CD14-positive monocyte (primary cell): ENCODE measurements around the gene MCU. TPM values are rescaled to one million over a fixed set of nuclear protein-coding genes. Genes with fewer than 3 reads are reported as not detected.

ENCODE experiments used
- DNase-seq, 3 donors: peaks; one replicate each; pipeline ENCODE4 v3.0.0-alpha.2; 2011 to 2022
- H2AFZ ChIP-seq: 2 replicates; pipeline ENCODE4 v1.6.0; 2012; ENCODE audit warnings: mild to moderate bottlenecking, low read depth, low read length, inconsistent platforms; ENCODE audit not compliant: insufficient read depth, poor library complexity, severe bottlenecking
- H3K27ac ChIP-seq, 2 donors: 1 replicate in 1 of 2; 2 replicates in 1 of 2; pipeline ENCODE4 v1.5.1; 2012 to 2013; ENCODE audit warnings: low read length in 2 of 2, control low read depth in 1 of 2, inconsistent platforms in 1 of 2, low read depth in 1 of 2, mild to moderate bottlenecking in 1 of 2
- H3K27me3 ChIP-seq, 2 donors: one replicate each; pipeline versions ENCODE4 v1.6.0 to v1.6.1; 2011 to 2013; ENCODE audit warnings: low read length in 2 of 2; ENCODE audit not compliant: control insufficient read depth in 2 of 2, insufficient read depth in 2 of 2
- H3K36me3 ChIP-seq, 2 donors: replicated peaks in 1 of 2; 1 replicate in 1 of 2; 2 replicates in 1 of 2; pipeline versions ENCODE4 v1.5.1 to v1.6.1; 2012 to 2013; ENCODE audit warnings: low read length in 2 of 2, control low read depth in 1 of 2, inconsistent platforms in 1 of 2, mild to moderate bottlenecking in 1 of 2; ENCODE audit not compliant: insufficient read depth in 2 of 2, control insufficient read depth in 1 of 2
- H3K4me1 ChIP-seq, 2 donors: 1 replicate in 1 of 2; 2 replicates in 1 of 2; pipeline versions ENCODE4 v1.5.1 to v1.6.1; 2012 to 2013; ENCODE audit warnings: low read length in 2 of 2, control low read depth in 1 of 2, inconsistent platforms in 1 of 2, mild to moderate bottlenecking in 1 of 2, moderate library complexity in 1 of 2; ENCODE audit not compliant: insufficient read depth in 2 of 2, control insufficient read depth in 1 of 2
- H3K4me2 ChIP-seq: replicated peaks from 2 replicates; pipeline ENCODE3; 2012; ENCODE audit warnings: low read length, moderate library complexity, mild to moderate bottlenecking; ENCODE audit not compliant: poor library complexity, severe bottlenecking; ENCODE audit errors: extremely low read depth
- H3K4me3 ChIP-seq, 3 experiments: fragments of 200-600 bp in 1 of 3; sonication (generic) in 1 of 3; replicated peaks in 1 of 3; 1 replicate in 2 of 3; 2 replicates in 1 of 3; pipeline ENCODE4 v1.5.1; 2011 to 2013; ENCODE audit warnings: low read length in 3 of 3, mild to moderate bottlenecking in 3 of 3, control low read depth in 2 of 3, low read depth in 2 of 3, inconsistent platforms in 1 of 3, moderate library complexity in 1 of 3
- H3K79me2 ChIP-seq: 2 replicates; pipeline ENCODE4 v1.6.0; 2012; ENCODE audit warnings: mild to moderate bottlenecking, control low read depth, inconsistent platforms, low read length, moderate library complexity; ENCODE audit not compliant: insufficient read depth
- H3K9ac ChIP-seq: 2 replicates; pipeline ENCODE4 v1.6.0; 2017; ENCODE audit warnings: low read length, mild to moderate bottlenecking; ENCODE audit not compliant: insufficient read depth, poor library complexity, severe bottlenecking
- H3K9me3 ChIP-seq, 2 donors: replicated peaks in 1 of 2; 1 replicate in 1 of 2; 2 replicates in 1 of 2; pipeline versions ENCODE4 v1.5.1 to v1.6.1; 2012 to 2013; ENCODE audit warnings: low read length in 2 of 2, control low read depth in 1 of 2; ENCODE audit not compliant: control insufficient read depth in 1 of 2, insufficient read depth in 1 of 2
- H4K20me1 ChIP-seq: 2 replicates; pipeline ENCODE4 v1.6.0; 2012; ENCODE audit warnings: mild to moderate bottlenecking, low read length, control low read depth, moderate library complexity; ENCODE audit not compliant: insufficient read depth
- H3K27ac Mint-ChIP-seq, 7 donors: one replicate each; pipeline ENCODE4 v1.8.0; 2020; ENCODE audit warnings: mild to moderate bottlenecking in 7 of 7, mixed read lengths in 7 of 7, moderate library complexity in 6 of 7, inconsistent platforms in 2 of 7
- H3K27me3 Mint-ChIP-seq, 3 donors: one replicate each; pipeline ENCODE4 v1.8.0; 2021 to 2022; ENCODE audit warnings: low read depth in 3 of 3, mild to moderate bottlenecking in 3 of 3, mixed read lengths in 3 of 3, moderate library complexity in 3 of 3, inconsistent platforms in 1 of 3
- H3K36me3 Mint-ChIP-seq, 2 donors: one replicate each; pipeline ENCODE4 v1.8.0; 2020; ENCODE audit warnings: mixed read lengths in 2 of 2, inconsistent platforms in 1 of 2, mild to moderate bottlenecking in 1 of 2
- H3K4me1 Mint-ChIP-seq: one replicate; pipeline ENCODE4 v1.8.0; 2020; ENCODE audit warnings: mild to moderate bottlenecking, mixed read lengths
- H3K4me3 Mint-ChIP-seq, 2 donors: one replicate each; pipeline ENCODE4 v1.8.0; 2020; ENCODE audit warnings: mild to moderate bottlenecking in 2 of 2, mixed read lengths in 2 of 2, moderate library complexity in 1 of 2
- H3K9me3 Mint-ChIP-seq, 7 donors: one replicate each; pipeline ENCODE4 v1.8.0; 2020 to 2022; ENCODE audit warnings: mixed read lengths in 7 of 7, mild to moderate bottlenecking in 6 of 7, moderate library complexity in 6 of 7, inconsistent platforms in 2 of 7
- CTCF ChIP-seq: fragments of 200-600 bp; IDR thresholded peaks from one replicate; pipeline ENCODE4 v1.8.0; 2022; ENCODE audit warnings: antibody characterized with exemption, mild to moderate bottlenecking
- WGBS: methylation state at CpG from one replicate; pipeline ENCODE4 v1.1.5; 2013; ENCODE audit warnings: missing lambda C conversion rate; ENCODE audit not compliant: insufficient coverage; 5-methylcytosine and 5-hydroxymethylcytosine counted together
- intact Hi-C, 2 donors: fragments of 100-400 bp; cut with micrococcal nuclease; formaldehyde crosslinking; loops; one replicate each; pipeline versions ENCODE4 v1.15.0 to v1.15.1; 2023
- polyA plus RNA-seq, 3 donors: library from polyadenylated mRNA; depleted of rRNA in 1 of 3; unstranded in 2 of 3; stranded (reverse) in 1 of 3; fragments of 300-500 nt in 2 of 3; fragments of >200 nt in 1 of 3; fragmentation: Illumina TruSeq in 2 of 3; gene quantifications; 1 replicate in 2 of 3; 2 replicates in 1 of 3; pipeline ENCODE4 v1.2.3, GENCODE V29; 2012 to 2021

The MCU gene
- polyA plus RNA-seq, 3 donors = 11.7 to 23.1 (median 16.5) TPM

DNA sequence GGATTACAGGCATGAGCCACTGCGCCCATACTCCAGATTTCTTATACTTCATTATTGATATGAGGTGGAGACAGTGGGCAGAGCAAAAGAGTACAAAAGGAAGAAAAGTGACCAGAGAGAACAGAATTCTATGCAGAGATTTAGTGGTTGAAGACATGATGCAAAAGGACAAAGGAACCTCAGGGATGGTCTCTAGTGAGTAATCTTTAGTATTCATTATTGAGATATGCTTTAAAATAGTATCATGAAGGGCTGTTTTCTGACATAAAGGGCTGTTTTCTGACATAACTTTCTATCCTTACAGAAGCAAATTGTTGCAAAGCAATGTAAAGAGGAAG, 120.4 kb downstream of the MCU start:
- Mint-ChIP-seq H3K36me3 (peaks cover 4 to 9% of the 10 kb centered on the region in 2 donors), H3K27ac (peak overlapping the region in 1 of 7 donors; percentile 43), H3K4me3 (peak overlapping the region in 1 of 2 donors; percentile 68), H3K27me3 (no peaks in the 10 kb centered on the region), H3K9me3 (peaks cover 0 to 5% (median 3%) of the 10 kb centered on the region in 7 donors), H3K4me1 (peaks cover 12% of the 10 kb centered on the region)
- no peak for TF ChIP-seq CTCF
- intact Hi-C loops = no loop called here
- Histone ChIP-seq H3K36me3 (no peaks in the 10 kb centered on the region), H4K20me1 (no peaks in the 10 kb centered on the region), H2AFZ (no peak overlapping the region), H3K4me1 (peaks cover 0 to 8% of the 10 kb centered on the region in 2 donors), H3K27ac (no peak overlapping the region), H3K4me2 (no peak overlapping the region), H3K4me3 (no peak overlapping the region), H3K9ac (no peak overlapping the region), H3K79me2 (peaks cover 3% of the 10 kb centered on the region), H3K9me3 (no peaks in the 10 kb centered on the region), H3K27me3 (no peaks in the 10 kb centered on the region)
- DNase-seq = peak in 1 of 3 donors; percentile 9
- WGBS = no CpG with 5 or more reads among the region's 1 CpG

DNA sequence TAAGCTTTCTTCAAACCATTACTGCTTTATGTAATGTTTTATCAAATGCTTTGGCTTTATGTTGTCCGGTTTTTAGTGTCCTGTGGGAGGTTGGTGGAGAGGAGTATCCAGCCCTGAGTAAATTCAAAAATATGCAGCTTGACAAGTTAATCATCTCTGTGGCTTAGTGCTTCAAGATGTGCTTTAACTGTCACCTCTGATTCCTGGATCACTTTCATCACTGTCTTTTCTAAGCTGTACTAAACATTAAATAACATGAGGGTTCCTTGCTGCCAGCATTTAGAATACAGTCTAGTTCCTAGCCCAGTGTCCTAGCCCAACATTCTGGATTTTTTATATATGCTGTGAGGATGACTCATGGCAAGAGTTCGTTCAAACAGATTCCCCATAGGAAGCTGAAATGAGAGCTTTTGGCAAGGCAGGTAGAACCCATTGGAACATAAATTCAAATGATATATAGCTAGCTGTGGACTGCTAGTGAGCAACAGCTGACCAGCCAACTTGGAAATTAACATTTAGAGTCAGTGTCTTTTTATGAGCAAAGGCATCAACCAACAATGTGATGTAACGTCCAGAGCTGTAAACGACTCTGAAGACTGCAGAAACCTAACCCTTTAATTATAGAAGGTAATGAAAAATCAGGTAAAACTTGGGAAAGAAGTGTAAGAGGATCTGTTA, 120.9 kb downstream of the MCU start:
- H2AFZ ChIP-seq = no peak overlapping the region
- no peaks in the 10 kb centered on the region for H3K27me3 ChIP-seq
- no peak for DNase-seq
- H3K9me3 Mint-ChIP-seq = peaks cover 0 to 5% (median 3%) of the 10 kb centered on the region in 7 donors
- no peak for TF ChIP-seq CTCF
- H3K27ac ChIP-seq = no peak overlapping the region
- H3K9me3 ChIP-seq = no peaks in the 10 kb centered on the region
- H3K27me3 Mint-ChIP-seq = no peaks in the 10 kb centered on the region
- H3K4me3 ChIP-seq = no peak overlapping the region
- peaks cover 0 to 8% of the 10 kb centered on the region in 2 donors for H3K4me1 ChIP-seq
- H3K36me3 ChIP-seq = no peaks in the 10 kb centered on the region
- H3K9ac ChIP-seq = no peak overlapping the region
- WGBS = 80% methylated on average over 1 of the region's 4 CpGs
- H3K36me3 Mint-ChIP-seq = peaks cover 4 to 9% of the 10 kb centered on the region in 2 donors
- peaks cover 12% of the 10 kb centered on the region for H3K4me1 Mint-ChIP-seq
- no peak overlapping the region for H3K4me2 ChIP-seq
- peaks cover 3% of the 10 kb centered on the region for H3K79me2 ChIP-seq
- H3K27ac Mint-ChIP-seq = peak overlapping the region in 1 of 7 donors; percentile 61
- intact Hi-C loops = no loop called here
- H4K20me1 ChIP-seq = no peaks in the 10 kb centered on the region
- peak overlapping the region in 1 of 2 donors; percentile 68 for H3K4me3 Mint-ChIP-seq
